T-helper 1 cell (primary cell): ENCODE measurements around the gene AFP.

Experiments used
- DNase-seq, 5 donors: peaks; one replicate each; pipeline ENCODE4 v3.0.0-alpha.2; 2012 to 2020

The AFP gene

DNA sequence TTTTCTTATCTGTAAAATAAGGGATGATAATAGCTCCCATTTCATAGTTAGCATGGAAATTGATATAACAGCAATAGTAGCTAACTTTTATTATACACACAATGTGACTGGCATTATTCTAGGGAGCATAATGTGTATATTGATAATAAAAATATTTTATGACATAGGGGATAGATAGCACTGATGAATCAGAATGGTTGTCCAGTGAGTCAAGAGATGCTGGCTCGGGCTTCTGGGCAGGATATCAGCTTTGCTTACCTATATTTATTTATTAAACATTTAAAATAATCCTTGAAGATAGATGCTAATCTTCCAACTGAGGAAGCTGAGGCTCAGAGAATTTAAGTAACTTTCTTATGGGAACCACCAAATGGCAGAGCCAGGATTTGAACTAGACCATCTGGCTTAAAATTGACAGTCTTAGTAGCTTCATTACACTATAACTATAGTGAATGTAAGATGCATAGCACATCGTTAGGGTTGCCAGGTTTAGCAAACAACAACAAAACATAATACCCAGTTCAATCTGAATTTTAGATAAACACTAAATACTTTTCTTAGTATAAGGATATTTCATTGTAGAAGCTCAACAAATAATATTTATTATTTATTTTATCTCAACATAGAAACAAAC, 2.7 kb downstream of the AFP start:
- no peak for DNase-seq

DNA sequence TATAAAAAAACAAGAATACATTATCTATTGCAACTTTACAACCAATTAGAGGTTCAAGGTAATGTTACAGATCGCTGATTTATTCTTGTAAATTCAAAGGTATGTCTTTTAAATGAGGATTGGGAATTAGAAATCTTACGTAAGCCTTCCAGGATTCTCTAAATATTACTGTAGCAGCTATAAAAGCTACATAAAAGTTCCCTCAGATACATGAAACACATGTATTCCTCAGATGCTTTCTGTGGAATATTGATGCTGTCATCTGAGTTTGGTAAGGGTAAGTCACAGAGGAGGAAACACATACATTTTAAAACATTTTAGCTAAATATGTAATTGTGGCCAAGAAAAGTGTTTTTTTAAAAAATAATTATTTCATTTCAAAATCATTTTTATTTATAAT, 3.4 kb downstream of the AFP start:
- no peak for DNase-seq

DNA sequence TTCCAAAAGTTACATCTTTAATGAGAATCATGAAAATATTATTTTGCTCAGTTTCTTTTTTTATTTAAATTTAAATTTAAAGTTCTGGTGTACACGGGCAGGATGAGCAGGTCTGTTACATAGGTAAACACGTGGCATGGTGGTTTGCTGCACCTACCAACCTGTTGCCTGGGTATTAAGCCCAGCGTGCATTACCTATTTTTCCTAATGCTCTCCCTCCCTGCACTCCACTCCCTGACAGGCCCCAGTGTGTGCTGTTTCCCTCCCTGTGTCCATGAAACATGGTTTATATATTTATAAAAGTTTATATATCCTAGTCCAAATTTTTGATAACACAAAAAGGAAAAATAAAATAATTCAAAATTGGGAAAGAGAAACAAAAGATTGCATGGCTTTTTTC, 4.0 kb downstream of the AFP start:
- no peak for DNase-seq

DNA sequence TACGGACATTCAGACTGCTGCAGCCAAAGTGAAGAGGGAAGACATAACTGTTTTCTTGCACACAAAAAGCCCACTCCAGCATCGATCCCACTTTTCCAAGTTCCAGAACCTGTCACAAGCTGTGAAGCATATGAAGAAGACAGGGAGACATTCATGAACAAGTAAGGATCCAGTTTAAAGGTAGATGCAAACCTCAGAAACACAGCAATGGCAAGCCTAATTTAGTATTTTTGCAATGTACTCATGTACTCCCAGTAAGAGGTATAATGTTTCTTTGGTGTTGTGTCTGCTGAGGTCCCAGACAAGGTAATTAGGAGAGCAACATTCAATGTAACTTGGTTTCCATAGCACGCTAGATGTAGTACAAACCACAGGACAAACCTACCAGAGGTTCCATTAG, 4.6 kb downstream of the AFP start:
- no peak for DNase-seq

DNA sequence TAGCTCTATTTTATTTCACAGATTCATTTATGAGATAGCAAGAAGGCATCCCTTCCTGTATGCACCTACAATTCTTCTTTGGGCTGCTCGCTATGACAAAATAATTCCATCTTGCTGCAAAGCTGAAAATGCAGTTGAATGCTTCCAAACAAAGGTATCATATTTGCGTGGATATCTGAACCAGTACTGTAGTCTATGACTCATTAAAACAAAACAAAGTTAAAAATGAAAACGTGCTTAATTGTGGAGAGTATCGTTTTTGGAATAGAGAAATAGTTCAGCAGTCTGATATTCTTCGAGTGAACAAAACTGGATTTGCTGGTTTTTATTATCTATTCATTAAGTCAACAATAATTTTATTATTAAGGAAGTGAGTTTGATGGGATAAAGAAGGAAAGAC, 6.3 kb downstream of the AFP start:
- DNase-seq, result no peak

DNA sequence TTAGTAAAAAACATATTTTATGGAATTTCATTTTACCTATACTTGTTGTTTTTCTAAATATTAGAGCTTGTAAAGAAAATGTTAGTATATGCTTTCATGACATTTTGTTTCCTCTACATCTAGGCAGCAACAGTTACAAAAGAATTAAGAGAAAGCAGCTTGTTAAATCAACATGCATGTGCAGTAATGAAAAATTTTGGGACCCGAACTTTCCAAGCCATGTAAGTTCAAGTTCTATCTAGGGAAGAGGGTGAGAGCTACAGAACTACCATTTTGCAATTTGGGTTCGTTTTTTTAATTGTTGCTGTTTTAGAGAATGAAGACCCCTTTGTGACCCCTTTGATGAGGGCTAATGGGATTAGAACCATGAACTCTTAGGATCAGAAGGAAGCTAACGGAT, 7.2 kb downstream of the AFP start:
- DNase-seq, result no peak

DNA sequence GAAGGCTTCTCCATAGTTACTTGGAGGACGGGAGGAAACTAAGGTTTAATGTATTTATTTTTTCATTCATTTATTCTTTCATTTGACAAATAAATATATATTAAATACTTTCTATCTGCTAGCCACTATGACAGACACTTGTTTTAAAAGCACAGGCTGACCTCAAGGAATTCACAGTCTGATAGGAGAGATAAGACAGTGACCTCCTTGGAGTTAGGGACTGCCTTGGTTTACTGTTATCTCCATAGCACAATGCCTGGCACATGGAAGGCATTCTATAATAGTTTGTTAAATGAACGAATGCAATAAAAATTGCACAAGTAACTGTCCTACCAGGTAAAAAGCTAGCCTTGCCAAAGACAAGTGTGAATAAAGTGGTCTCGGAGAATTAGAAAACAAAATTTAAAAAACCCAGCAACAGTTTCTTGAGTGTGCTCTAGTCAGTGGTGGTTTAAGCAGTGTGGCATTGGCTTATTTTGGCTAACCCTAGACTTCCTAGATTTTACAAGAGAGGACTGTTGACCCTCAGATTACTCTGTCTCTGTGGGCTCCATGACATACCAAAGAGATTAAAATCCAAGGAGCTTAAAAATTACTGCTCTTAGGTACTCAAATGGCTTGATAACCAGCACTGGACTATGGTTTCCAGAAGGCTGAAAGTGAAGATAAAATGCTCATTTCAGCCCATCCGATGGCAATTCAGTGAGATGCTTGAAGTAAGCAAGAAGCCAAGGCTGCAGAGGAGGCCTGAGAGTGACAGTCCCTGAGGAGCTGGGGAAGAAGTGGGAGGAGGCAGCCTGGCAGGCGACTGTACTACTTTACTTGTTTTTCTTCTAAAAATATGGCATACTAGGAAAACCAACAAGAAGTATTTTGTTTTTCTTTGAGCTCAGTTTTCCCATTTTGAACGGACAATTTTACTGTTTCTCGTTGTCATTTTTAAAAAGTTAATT, 9.6 kb downstream of the AFP start:
- no peak for DNase-seq

DNA sequence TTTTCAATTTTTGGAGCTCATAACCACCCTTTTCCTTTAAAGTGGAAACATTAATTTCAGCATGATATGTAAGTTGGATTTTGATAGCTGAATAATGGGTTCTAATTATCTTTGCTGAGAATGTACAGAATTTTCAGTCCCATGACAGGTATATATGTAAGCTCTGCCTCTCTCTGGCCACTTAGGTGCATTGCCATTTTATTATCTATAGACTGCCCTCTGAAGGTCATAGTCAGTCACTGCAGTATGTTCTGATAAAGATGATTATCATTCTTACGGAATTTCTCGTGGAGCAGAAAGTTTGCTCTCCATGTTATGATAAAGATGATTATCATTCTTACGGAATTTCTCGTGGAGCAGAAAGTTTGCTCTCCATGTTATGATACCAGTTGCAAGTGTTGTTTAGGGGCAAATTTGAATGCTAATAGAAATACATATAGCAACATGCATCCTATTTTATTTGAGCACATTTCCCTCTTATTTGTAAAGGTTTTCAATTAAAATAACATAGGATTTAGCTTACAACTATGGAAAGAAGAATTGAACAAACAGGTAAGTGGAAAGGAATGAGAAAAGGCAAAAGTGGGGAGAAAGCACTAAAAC, 10.4 kb downstream of the AFP start:
- peak in 1 of 5 donors; percentile 26 for DNase-seq

DNA sequence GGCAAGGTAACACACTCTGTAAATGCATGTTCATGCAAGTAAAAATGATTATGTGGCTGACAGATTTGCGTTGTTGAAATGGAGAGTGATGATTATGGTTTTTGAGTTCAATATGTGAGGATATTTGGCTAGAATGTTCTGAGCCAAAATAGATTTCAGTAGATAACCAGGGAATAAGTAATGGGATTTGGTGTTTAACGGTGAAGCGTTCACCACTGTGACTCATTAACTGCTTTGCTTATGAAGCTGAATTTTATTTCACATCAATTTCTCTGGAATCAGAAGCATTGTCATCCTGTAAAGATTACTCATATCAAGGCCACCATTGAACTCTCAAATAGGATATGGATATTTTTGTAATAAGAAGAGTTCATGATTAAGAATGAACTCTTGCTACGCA, 11.7 kb downstream of the AFP start:
- no peak for DNase-seq

DNA sequence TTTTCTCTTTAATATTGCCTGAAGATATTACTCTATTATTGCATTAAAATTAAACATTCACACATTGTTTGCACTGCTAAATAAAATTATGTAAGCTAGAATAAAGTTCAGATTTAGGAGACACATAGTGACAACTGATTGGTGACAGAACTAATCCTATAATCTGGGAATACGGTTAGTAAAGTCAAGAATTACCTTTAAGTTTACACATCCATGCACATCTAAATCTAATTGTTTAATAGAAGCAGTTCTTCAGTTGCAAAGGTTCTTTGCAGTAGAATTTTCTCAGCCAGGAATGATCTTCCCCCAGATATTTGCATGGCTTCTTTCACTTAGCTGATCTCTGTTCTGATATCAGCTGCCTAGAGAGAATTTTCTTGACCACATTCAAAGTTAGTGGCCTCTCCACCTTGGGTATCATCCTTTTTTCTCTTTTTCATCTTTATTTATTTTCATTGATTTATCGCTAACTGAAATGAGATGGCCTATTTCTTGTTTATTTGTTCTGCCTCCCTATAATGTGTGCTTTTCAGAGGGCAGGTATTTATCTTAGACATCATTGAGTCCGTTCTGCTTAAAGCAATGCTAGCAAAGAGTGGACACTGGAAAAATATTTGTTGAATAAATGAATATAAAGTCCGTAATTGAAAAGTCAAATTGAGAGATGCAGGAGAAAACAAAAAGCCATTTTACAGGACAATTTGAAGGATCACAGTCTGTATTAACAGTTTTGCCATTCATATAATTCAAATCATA, 12.6 kb downstream of the AFP start:
- DNase-seq, result no peak

DNA sequence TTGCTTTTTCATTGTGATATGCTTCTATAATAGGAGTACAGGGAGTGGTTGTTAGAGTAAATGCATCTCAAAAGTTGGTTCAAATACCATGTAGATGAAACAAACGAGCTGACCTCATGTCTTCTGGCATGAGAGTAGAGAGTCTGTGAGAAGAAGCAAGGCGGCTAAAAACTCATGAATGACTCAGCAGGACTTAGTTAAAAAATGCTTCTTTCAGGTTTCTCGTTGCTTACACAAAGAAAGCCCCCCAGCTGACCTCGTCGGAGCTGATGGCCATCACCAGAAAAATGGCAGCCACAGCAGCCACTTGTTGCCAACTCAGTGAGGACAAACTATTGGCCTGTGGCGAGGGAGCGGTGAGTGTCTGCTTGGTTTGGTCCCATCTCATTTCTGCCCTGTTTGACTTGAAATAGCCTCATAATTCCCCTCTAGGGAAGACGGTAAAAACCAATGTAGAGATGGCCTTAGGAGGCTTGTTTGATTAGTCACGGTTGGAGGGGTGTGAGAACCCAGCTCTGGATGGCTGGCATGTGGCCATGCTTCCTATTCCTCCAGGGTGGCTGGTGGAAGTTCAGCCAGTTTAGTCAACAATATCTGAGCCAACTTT, 14.5 kb downstream of the AFP start:
- DNase-seq, result no peak

DNA sequence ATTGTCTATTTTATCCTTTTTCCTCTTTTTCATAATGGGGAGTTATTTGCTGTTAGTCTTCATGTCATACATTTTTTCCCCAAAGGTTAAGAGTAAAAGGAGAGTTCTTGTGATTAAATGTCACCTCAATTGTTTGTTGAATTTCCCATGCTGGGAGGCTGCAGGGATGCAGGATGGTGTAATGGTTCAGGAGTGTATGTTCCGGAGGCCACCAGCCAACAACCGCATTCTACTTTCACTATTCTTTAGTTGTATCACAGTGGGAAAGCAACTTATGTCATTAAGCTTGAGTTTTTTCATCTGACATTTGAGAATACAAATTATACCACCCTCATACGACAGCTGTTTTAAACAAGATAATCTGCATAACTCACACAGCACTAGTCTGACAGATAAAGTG, 15.4 kb downstream of the AFP start:
- DNase-seq, result no peak

DNA sequence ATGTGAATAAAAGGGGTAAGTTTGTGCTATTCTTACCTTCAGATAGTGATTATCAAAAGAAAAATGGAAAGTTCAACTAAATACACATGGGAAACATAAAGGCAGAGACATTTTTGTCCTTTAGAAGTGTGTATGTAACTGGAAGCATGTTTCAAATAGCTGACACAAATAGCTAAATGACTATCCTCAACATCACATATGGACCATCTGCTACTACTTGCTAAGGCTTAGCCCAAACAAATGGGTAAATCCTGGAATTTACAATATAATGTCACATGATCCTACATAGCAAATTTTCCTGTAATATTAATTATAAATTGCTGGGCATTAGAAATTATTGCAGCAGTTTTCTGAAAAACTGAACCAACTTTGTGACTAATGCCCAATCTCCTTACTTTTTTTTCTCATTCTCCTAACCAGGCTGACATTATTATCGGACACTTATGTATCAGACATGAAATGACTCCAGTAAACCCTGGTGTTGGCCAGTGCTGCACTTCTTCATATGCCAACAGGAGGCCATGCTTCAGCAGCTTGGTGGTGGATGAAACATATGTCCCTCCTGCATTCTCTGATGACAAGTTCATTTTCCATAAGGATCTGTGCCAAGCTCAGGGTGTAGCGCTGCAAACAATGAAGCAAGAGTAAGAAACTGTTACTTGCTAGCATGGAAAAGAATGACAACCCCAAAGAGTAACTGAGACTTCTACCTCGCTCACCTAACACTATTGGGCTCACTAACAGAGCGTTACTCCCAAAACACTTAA, 16.1 kb downstream of the AFP start:
- DNase-seq, result no peak

DNA sequence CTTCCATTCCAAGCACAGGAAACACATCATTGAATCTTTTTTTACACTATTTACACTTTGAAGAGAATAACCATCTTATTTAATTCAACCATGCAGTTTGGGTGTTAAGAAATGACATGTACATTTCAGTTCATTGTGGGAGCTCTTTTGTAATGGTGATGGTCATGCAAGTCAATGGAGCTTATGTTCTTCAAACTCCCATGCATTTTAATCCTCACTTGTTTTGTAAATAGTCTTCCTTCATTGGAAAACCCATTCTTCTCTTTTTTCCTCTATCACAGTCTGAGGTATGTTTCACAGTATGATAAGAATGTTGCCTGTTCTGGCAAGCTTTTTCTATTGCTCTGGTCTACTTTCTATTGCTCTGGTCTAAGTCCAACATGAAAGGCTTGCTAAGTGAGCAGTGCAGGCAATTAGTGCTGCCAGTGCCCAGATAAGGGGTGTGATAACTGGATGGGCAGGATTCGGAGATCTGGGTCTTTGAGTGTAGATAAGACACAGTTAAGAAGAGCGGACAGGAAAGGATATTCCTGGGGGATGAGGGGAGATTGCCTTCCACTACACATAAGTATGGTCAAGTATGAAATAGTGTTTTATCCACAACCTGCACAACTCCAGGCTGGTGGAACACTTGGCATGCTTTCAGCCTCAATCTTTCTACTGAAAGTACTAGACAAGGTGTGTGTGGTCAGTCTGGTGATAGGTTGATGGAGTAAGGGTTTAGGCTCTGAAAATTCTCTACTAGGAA, 17.1 kb downstream of the AFP start:
- DNase-seq, result no peak

DNA sequence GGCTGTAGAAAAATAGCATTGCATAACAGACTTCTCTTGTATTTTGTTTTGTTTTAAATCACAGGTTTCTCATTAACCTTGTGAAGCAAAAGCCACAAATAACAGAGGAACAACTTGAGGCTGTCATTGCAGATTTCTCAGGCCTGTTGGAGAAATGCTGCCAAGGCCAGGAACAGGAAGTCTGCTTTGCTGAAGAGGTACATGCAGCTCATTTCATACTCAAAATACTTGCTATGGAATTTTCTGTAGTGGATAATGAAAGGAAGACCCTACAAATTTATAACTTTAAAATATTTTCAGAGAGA, 17.6 kb downstream of the AFP start:
- DNase-seq, result no peak

DNA sequence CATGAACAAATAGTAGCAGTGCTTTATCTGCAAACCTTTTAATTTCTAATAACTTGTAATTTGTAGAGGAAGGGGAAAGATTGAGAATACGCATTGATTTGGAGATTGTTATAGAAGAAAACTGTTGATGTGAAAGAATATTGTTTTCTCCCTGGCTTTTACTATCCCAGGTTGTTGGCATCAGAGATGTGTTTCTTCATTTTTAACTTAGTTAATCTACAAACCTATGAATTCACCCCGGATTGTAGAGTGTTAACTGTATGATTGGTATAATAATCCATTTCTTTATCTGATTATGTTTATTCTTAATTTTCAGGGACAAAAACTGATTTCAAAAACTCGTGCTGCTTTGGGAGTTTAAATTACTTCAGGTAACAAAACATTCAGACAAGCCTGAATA, 18.9 kb downstream of the AFP start:
- no peak for DNase-seq

DNA sequence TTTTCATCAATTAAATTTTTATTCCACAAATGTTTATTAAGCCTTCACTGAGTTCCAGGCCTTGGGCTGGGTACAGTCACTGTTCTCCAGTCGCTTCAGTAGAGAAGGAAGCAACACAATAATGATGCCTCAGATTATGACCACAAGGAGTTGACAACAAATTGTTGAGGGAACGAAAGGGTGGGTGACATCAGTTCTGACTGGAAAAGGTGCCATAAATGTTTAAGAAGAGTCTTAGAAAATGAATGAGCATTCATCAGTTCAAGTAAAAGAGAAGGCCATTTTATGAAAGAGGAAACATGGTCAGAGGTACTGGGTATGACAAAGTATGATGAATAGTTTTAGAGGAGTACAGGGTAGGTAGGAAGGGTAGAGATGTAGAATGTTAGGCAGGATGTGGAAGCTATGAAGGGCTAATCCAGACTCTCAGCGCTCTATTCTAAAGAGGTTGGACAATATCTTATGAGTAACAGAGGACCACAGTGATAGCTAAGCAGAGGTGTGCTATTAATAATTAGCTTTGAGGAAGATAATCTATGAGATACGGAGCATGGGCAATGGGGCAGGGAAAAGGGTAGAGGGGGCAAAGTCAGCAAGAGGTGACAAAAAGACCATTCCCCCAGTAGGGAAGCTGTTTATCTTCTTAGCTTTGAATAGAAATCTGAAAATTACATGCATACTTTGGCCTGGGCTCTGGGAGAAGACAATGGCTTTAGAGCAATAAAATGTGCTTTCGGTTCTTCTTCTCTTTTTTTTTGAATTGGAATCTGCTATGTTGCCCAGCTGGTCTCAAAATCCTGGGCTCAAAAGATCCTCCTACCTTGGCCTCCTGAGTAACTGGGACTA, 20.4 kb downstream of the AFP start:
- DNase-seq, result no peak

DNA sequence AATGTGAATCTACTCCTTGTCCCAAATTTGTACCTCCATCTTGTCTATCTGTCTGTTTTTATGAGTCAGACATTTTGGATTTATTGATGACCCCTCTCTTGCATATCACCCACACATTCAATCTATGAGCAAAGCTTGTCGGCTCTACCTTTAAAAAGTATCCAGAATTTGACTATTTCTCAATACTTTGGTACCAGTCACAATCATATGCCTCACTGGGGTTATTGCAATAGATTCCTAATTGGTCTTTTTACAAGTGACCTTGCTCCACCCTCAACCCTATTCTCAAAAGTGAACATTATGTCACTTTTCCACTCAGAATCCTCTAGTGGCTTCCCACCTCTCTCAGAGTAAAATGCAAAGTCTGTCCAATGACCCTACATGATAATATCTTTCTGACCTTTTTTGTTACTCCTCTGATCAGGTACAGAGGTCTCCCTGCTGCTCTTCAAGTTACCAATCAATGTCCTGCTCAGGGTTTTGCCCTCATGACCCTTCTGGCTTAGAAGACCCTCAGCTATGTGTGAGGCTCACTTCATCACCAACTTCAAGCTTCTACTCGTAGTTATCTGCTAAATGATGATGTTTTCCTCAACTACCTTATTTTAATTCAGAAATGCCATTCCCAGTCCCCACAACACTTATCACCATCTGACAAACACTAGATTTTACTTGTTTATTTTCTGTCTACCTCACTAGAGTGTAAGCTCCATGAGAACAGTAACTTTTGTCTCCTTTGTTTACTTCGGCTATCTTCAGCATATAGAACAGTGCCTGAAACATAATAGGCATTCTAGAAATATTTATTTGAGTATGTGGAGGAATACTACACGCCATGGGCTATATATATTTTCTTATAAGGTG, 22.4 kb downstream of the AFP start:
- no peak for DNase-seq

DNA sequence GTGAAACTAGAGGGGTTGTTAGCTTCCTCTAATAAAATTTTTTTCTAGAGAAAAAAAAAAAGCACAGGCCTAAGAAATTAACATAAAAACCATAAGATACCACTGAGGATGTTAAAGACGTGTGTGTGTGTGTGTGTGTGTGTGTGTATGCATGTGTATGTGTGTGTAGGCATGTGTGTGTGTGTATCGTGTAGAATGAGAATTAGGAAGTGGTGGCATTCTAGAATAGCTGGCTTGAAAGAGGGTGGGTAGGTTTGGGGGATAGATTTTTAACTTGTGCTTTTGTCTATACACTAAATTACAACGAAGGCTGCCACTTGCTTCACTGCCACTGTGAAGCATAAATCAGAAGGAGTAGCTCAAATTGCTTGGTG, 23.0 kb downstream of the AFP start:
- DNase-seq, result no peak
